ENCODE data around the gene KRTAP13-1. TPM values are rescaled to one million over a fixed set of nuclear protein-coding genes. Genes with fewer than 3 reads are reported as not detected.

Gene KRTAP13-1
- not detected for polyA plus RNA-seq (2013)

GRCh38 chr21:30395731-30396130 is at the start of gene KRTAP13-1:
Gene KRTAP13-1 (plus strand): TSS chr21:30396031. CDS start chr21:30396087, 56 bp downstream.
- H3K9me3 ChIP-seq (ENCODE audit: control extremely low read depth in 1 of 5, control insufficient read depth in 4 of 5, insufficient read depth in 2 of 5, low read depth in 1 of 5, low read length in 4 of 5): no peaks in the 10 kb centered on the region
- WGBS (ENCODE audit: insufficient coverage): 82% methylated on average over 3 of the region's 4 CpGs
- DNase-seq: no peak
- H3K4me1 ChIP-seq (ENCODE audit: control extremely low read depth in 1 of 4, control insufficient read depth in 4 of 4, insufficient read depth in 4 of 4, low read length in 3 of 4): no peaks in the 10 kb centered on the region
- ChIA-PET POLR2A (no interaction called here), CTCF (no interaction called here)
- H3K36me3 ChIP-seq (ENCODE audit: control insufficient read depth in 4 of 4, insufficient read depth in 4 of 4, low read length in 3 of 4): no peaks in the 10 kb centered on the region
- H3K27ac ChIP-seq (ENCODE audit: insufficient read depth in 1 of 2, low read depth in 1 of 2, low read length in 2 of 2, poor library complexity in 1 of 2, severe bottlenecking in 2 of 2): no peak within 1 kb of the TSS
- H3K4me3 ChIP-seq (ENCODE audit: control insufficient read depth in 1 of 7, extremely low read depth in 1 of 7, insufficient read depth in 4 of 7, low read depth in 2 of 7, low read length in 6 of 7): no peak within 1 kb of the TSS
- H3K27me3 ChIP-seq (replicated peaks in 2 of 5; ENCODE audit: control insufficient read depth in 4 of 5, insufficient read depth in 5 of 5, low read length in 4 of 5): peaks cover 0 to 2% (median 0%) of the 10 kb centered on the region in 5 experiments

GRCh38 chr21:30348506-30348905 is 47.3 kb upstream of the KRTAP13-1 start, which contains the start of gene KRTAP23-1:
Gene KRTAP23-1 (minus strand): TSS chr21:30348606. CDS start chr21:30348606, 0 bp downstream.
- POLR2A ChIA-PET: no interaction called here
- CTCF ChIA-PET: no interaction called here
- no peak for DNase-seq
- H3K36me3 ChIP-seq (ENCODE audit: control insufficient read depth in 4 of 4, insufficient read depth in 4 of 4, low read length in 3 of 4): no peaks in the 10 kb centered on the region
- peaks cover 0 to 1% (median 0%) of the 10 kb centered on the region in 5 experiments for H3K9me3 ChIP-seq (ENCODE audit: control extremely low read depth in 1 of 5, control insufficient read depth in 4 of 5, insufficient read depth in 2 of 5, low read depth in 1 of 5, low read length in 4 of 5)
- no peaks in the 10 kb centered on the region for H3K4me1 ChIP-seq (ENCODE audit: control extremely low read depth in 1 of 4, control insufficient read depth in 4 of 4, insufficient read depth in 4 of 4, low read length in 3 of 4)
- no peak within 1 kb of the TSS for H3K4me3 ChIP-seq (ENCODE audit: control insufficient read depth in 1 of 7, extremely low read depth in 1 of 7, insufficient read depth in 4 of 7, low read depth in 2 of 7, low read length in 6 of 7)
- 92% methylated on average over 3 of the region's 4 CpGs for WGBS (ENCODE audit: insufficient coverage)
- no peaks in the 10 kb centered on the region for H3K27me3 ChIP-seq (replicated peaks in 2 of 5; ENCODE audit: control insufficient read depth in 4 of 5, insufficient read depth in 5 of 5, low read length in 4 of 5)
- no peak within 1 kb of the TSS for H3K27ac ChIP-seq (ENCODE audit: insufficient read depth in 1 of 2, low read depth in 1 of 2, low read length in 2 of 2, poor library complexity in 1 of 2, severe bottlenecking in 2 of 2)

GRCh38 chr21:30349572-30349971 is 46.3 kb upstream of the KRTAP13-1 start:
- no peak for DNase-seq
- H3K36me3 ChIP-seq (ENCODE audit: control insufficient read depth in 4 of 4, insufficient read depth in 4 of 4, low read length in 3 of 4): no peaks in the 10 kb centered on the region
- POLR2A ChIA-PET: no interaction called here
- peaks cover 0 to 1% (median 0%) of the 10 kb centered on the region in 5 experiments for H3K9me3 ChIP-seq (ENCODE audit: control extremely low read depth in 1 of 5, control insufficient read depth in 4 of 5, insufficient read depth in 2 of 5, low read depth in 1 of 5, low read length in 4 of 5)
- no peaks in the 10 kb centered on the region for H3K4me1 ChIP-seq (ENCODE audit: control extremely low read depth in 1 of 4, control insufficient read depth in 4 of 4, insufficient read depth in 4 of 4, low read length in 3 of 4)
- H3K27ac ChIP-seq (ENCODE audit: insufficient read depth in 1 of 2, low read depth in 1 of 2, low read length in 2 of 2, poor library complexity in 1 of 2, severe bottlenecking in 2 of 2): no peak overlapping the region
- CTCF ChIA-PET: no interaction called here
- no peak overlapping the region for H3K4me3 ChIP-seq (ENCODE audit: control insufficient read depth in 1 of 7, extremely low read depth in 1 of 7, insufficient read depth in 4 of 7, low read depth in 2 of 7, low read length in 6 of 7)
- H3K27me3 ChIP-seq (replicated peaks in 2 of 5; ENCODE audit: control insufficient read depth in 4 of 5, insufficient read depth in 5 of 5, low read length in 4 of 5): no peaks in the 10 kb centered on the region
- WGBS (ENCODE audit: insufficient coverage): no CpG with 5 or more reads among the region's 3 CpGs

- no peak overlapping the region for H3K27ac ChIP-seq (ENCODE audit: insufficient read depth in 1 of 2, low read depth in 1 of 2, low read length in 2 of 2, poor library complexity in 1 of 2, severe bottlenecking in 2 of 2)
- ChIA-PET POLR2A (no interaction called here), CTCF (no interaction called here)
- no peaks in the 10 kb centered on the region for H3K4me1 ChIP-seq (ENCODE audit: control extremely low read depth in 1 of 4, control insufficient read depth in 4 of 4, insufficient read depth in 4 of 4, low read length in 3 of 4)
- H3K4me3 ChIP-seq (ENCODE audit: control insufficient read depth in 1 of 7, extremely low read depth in 1 of 7, insufficient read depth in 4 of 7, low read depth in 2 of 7, low read length in 6 of 7): no peak overlapping the region
- DNase-seq: no peak
- no CpG with 5 or more reads among the region's 1 CpG for WGBS (ENCODE audit: insufficient coverage)
- no peaks in the 10 kb centered on the region for H3K36me3 ChIP-seq (ENCODE audit: control insufficient read depth in 4 of 4, insufficient read depth in 4 of 4, low read length in 3 of 4)
- peaks cover 0 to 1% (median 0%) of the 10 kb centered on the region in 5 experiments for H3K9me3 ChIP-seq (ENCODE audit: control extremely low read depth in 1 of 5, control insufficient read depth in 4 of 5, insufficient read depth in 2 of 5, low read depth in 1 of 5, low read length in 4 of 5)
- no peaks in the 10 kb centered on the region for H3K27me3 ChIP-seq (replicated peaks in 2 of 5; ENCODE audit: control insufficient read depth in 4 of 5, insufficient read depth in 5 of 5, low read length in 4 of 5)
Observed at GRCh38 chr21:30351534-30351933, 44.3 kb upstream of the KRTAP13-1 start.

GRCh38 chr21:30354308-30355005 is 41.4 kb upstream of the KRTAP13-1 start:
- peaks cover 0 to 2% (median 0%) of the 10 kb centered on the region in 5 experiments for H3K27me3 ChIP-seq (replicated peaks in 2 of 5; ENCODE audit: control insufficient read depth in 4 of 5, insufficient read depth in 5 of 5, low read length in 4 of 5)
- no peaks in the 10 kb centered on the region for H3K36me3 ChIP-seq (ENCODE audit: control insufficient read depth in 4 of 4, insufficient read depth in 4 of 4, low read length in 3 of 4)
- ChIA-PET CTCF (no interaction called here), POLR2A (no interaction called here)
- no peak for DNase-seq
- no peak overlapping the region for H3K4me3 ChIP-seq (ENCODE audit: control insufficient read depth in 1 of 7, extremely low read depth in 1 of 7, insufficient read depth in 4 of 7, low read depth in 2 of 7, low read length in 6 of 7)
- 100% methylated on average over 1 of the region's 1 CpG for WGBS (ENCODE audit: insufficient coverage)
- H3K4me1 ChIP-seq (ENCODE audit: control extremely low read depth in 1 of 4, control insufficient read depth in 4 of 4, insufficient read depth in 4 of 4, low read length in 3 of 4): no peaks in the 10 kb centered on the region
- H3K9me3 ChIP-seq (ENCODE audit: control extremely low read depth in 1 of 5, control insufficient read depth in 4 of 5, insufficient read depth in 2 of 5, low read depth in 1 of 5, low read length in 4 of 5): peaks cover 0 to 1% (median 0%) of the 10 kb centered on the region in 5 experiments
- no peak overlapping the region for H3K27ac ChIP-seq (ENCODE audit: insufficient read depth in 1 of 2, low read depth in 1 of 2, low read length in 2 of 2, poor library complexity in 1 of 2, severe bottlenecking in 2 of 2)

GRCh38 chr21:30355906-30356305 is 39.9 kb upstream of the KRTAP13-1 start:
- Histone ChIP-seq H3K27ac (ENCODE audit: insufficient read depth in 1 of 2, low read depth in 1 of 2, low read length in 2 of 2, poor library complexity in 1 of 2, severe bottlenecking in 2 of 2) (no peak overlapping the region), H3K4me3 (ENCODE audit: control insufficient read depth in 1 of 7, extremely low read depth in 1 of 7, insufficient read depth in 4 of 7, low read depth in 2 of 7, low read length in 6 of 7) (no peak overlapping the region), H3K9me3 (ENCODE audit: control extremely low read depth in 1 of 5, control insufficient read depth in 4 of 5, insufficient read depth in 2 of 5, low read depth in 1 of 5, low read length in 4 of 5) (peaks cover 0 to 1% (median 0%) of the 10 kb centered on the region in 5 experiments), H3K36me3 (ENCODE audit: control insufficient read depth in 4 of 4, insufficient read depth in 4 of 4, low read length in 3 of 4) (no peaks in the 10 kb centered on the region), H3K4me1 (ENCODE audit: control extremely low read depth in 1 of 4, control insufficient read depth in 4 of 4, insufficient read depth in 4 of 4, low read length in 3 of 4) (no peaks in the 10 kb centered on the region), H3K27me3 (replicated peaks in 2 of 5; ENCODE audit: control insufficient read depth in 4 of 5, insufficient read depth in 5 of 5, low read length in 4 of 5) (peaks cover 0 to 2% (median 0%) of the 10 kb centered on the region in 5 experiments)
- CTCF ChIA-PET: interaction anchor here (0.9 kb wide), 1 partner anchor 17 kb away, joined by 3 read pairs; no protein-coding TSS in a partner anchor
- POLR2A ChIA-PET: no interaction called here
- no CpG with 5 or more reads among the region's 3 CpGs for WGBS (ENCODE audit: insufficient coverage)
- DNase-seq: no peak

GRCh38 chr21:30372139-30372770 is 23.6 kb upstream of the KRTAP13-1 start, which contains the start of gene KRTAP13-2:
Gene KRTAP13-2 (minus strand): TSS chr21:30372271. CDS start chr21:30372213, 58 bp downstream.
- ChIA-PET POLR2A (no interaction called here), CTCF (no interaction called here)
- no peak within 1 kb of the TSS for H3K27ac ChIP-seq (ENCODE audit: insufficient read depth in 1 of 2, low read depth in 1 of 2, low read length in 2 of 2, poor library complexity in 1 of 2, severe bottlenecking in 2 of 2)
- DNase-seq: no peak
- H3K36me3 ChIP-seq (ENCODE audit: control insufficient read depth in 4 of 4, insufficient read depth in 4 of 4, low read length in 3 of 4): no peaks in the 10 kb centered on the region
- WGBS (ENCODE audit: insufficient coverage): 90% methylated on average over 2 of the region's 5 CpGs
- H3K9me3 ChIP-seq (ENCODE audit: control extremely low read depth in 1 of 5, control insufficient read depth in 4 of 5, insufficient read depth in 2 of 5, low read depth in 1 of 5, low read length in 4 of 5): no peaks in the 10 kb centered on the region
- no peak within 1 kb of the TSS for H3K4me3 ChIP-seq (ENCODE audit: control insufficient read depth in 1 of 7, extremely low read depth in 1 of 7, insufficient read depth in 4 of 7, low read depth in 2 of 7, low read length in 6 of 7)
- H3K4me1 ChIP-seq (ENCODE audit: control extremely low read depth in 1 of 4, control insufficient read depth in 4 of 4, insufficient read depth in 4 of 4, low read length in 3 of 4): no peaks in the 10 kb centered on the region
- no peaks in the 10 kb centered on the region for H3K27me3 ChIP-seq (replicated peaks in 2 of 5; ENCODE audit: control insufficient read depth in 4 of 5, insufficient read depth in 5 of 5, low read length in 4 of 5)
